Peyer's patch (tissue), 4 donors: Measurements from ENCODE around the gene MLXIP. TPM values are rescaled to one million over a fixed set of nuclear protein-coding genes. Genes with fewer than 3 reads are reported as not detected.

ENCODE experiments used
- DNase-seq, 3 donors: peaks; one replicate each; pipeline ENCODE4 v3.0.0-alpha.2; 2017 to 2019
- H3K27ac ChIP-seq, 4 donors: fragments of 200-600 bp; sonication (generic); one replicate each; pipeline ENCODE4 v1.5.1; 2016 to 2019
- H3K27me3 ChIP-seq, 2 donors: fragments of 200-600 bp; sonication (generic); one replicate each; pipeline ENCODE4 v1.5.1; 2019
- H3K36me3 ChIP-seq, 3 donors: fragments of 200-600 bp; sonication (generic); one replicate each; pipeline ENCODE4 v1.5.1; 2016 to 2019
- H3K4me1 ChIP-seq, 4 donors: fragments of 200-600 bp; sonication (generic); one replicate each; pipeline ENCODE4 v1.5.1; 2016 to 2019
- H3K4me3 ChIP-seq, 4 donors: fragments of 200-600 bp; sonication (generic); 1 replicate in 3 of 4; 2 replicates in 1 of 4; pipeline ENCODE4 v1.5.1; 2016 to 2019; ENCODE audit warnings: mild to moderate bottlenecking in 1 of 4
- H3K9me3 ChIP-seq, 4 donors: fragments of 200-600 bp; sonication (generic); one replicate each; pipeline ENCODE4 v1.5.1; 2016 to 2019; ENCODE audit warnings: mild to moderate bottlenecking in 1 of 4
- POLR2A ChIP-seq, 2 donors: fragments of 450-650 bp; IDR thresholded peaks; one replicate each; pipeline ENCODE4 v1.5.1; 2017; ENCODE audit warnings: antibody characterized with exemption in 2 of 2, mild to moderate bottlenecking in 2 of 2, moderate library complexity in 2 of 2
- total RNA-seq, 4 donors: library from RNA; depleted of rRNA; stranded (reverse); fragments of >200 nt; gene quantifications; one replicate each; pipeline ENCODE4 v1.1.0, GENCODE V29; 2016
- TF ChIP-seq, protein P1 (sequence below), 6 experiments: fragments of 450-650 bp in 4 of 6; fragments of 200-600 bp in 2 of 6; sonication (generic) in 1 of 6; IDR thresholded peaks; one replicate each; pipeline ENCODE4 v1.5.1; 2017 to 2019; ENCODE audit warnings: antibody characterized with exemption in 6 of 6, mild to moderate bottlenecking in 3 of 6, moderate library complexity in 1 of 6

Gene MLXIP
- total RNA-seq, 4 donors from 2014 or later = 41.5 to 157 (median 98.3) TPM

DNA sequence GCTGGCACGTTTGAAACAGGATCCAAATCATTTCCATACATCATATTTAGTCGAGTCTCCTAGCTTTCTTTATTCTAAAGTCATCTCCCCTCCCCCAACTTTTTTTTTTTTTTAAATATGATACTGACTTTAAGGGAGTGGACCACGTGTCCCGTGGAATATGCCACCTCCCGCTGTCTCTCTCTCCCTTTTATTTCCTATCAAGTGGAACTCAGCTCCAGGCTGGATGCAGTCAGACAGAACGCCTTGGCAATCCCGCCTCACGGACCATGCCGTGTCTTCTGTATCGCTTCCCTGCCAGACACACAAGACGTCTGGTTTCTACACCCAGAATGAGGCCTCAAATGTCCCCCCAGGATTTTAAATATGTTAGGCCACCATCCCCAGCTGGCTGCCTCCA is 35.6 kb upstream of the MLXIP start:
- Histone ChIP-seq H3K4me1 (peaks cover 0 to 16% (median 0%) of the 10 kb centered on the region in 4 donors), H3K27me3 (no peaks in the 10 kb centered on the region), H3K9me3 (no peaks in the 10 kb centered on the region), H3K4me3 (no peak overlapping the region), H3K36me3 (peaks cover 0 to 9% (median 0%) of the 10 kb centered on the region in 3 donors), H3K27ac (no peak overlapping the region)
- no peak for DNase-seq
- TF ChIP-seq, protein P1, sequence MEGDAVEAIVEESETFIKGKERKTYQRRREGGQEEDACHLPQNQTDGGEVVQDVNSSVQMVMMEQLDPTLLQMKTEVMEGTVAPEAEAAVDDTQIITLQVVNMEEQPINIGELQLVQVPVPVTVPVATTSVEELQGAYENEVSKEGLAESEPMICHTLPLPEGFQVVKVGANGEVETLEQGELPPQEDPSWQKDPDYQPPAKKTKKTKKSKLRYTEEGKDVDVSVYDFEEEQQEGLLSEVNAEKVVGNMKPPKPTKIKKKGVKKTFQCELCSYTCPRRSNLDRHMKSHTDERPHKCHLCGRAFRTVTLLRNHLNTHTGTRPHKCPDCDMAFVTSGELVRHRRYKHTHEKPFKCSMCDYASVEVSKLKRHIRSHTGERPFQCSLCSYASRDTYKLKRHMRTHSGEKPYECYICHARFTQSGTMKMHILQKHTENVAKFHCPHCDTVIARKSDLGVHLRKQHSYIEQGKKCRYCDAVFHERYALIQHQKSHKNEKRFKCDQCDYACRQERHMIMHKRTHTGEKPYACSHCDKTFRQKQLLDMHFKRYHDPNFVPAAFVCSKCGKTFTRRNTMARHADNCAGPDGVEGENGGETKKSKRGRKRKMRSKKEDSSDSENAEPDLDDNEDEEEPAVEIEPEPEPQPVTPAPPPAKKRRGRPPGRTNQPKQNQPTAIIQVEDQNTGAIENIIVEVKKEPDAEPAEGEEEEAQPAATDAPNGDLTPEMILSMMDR (IDR thresholded peaks at IDR 0.05) = no peak
- TF ChIP-seq POLR2A (IDR thresholded peaks at IDR 0.05) = no peak

DNA sequence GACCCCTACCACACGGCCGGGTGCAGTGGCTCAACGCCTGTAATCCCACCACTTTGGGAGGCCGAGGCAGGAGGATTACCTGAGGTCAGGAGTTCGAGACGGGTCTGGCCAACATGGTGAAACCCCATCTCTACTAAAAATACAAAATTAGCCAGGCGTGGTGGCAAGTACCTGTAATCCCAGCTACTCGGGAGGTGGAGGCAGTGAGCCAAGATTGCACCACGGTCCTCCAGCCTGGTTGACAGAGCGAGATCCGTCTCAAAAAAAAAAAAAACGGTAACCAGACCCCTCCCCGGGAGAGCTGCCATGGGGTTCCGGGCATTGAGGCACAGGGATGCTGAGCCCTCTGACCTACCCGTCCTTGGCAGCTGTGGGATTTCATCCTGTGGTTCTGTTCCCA is 35.1 kb upstream of the MLXIP start:
- no peak for DNase-seq
- Histone ChIP-seq H3K27ac (no peak overlapping the region), H3K4me3 (no peak overlapping the region), H3K4me1 (peaks cover 0 to 16% (median 0%) of the 10 kb centered on the region in 4 donors), H3K36me3 (peaks cover 0 to 9% (median 0%) of the 10 kb centered on the region in 3 donors), H3K27me3 (no peaks in the 10 kb centered on the region), H3K9me3 (no peaks in the 10 kb centered on the region)
- TF ChIP-seq, protein P1 (IDR thresholded peaks at IDR 0.05) = no peak
- no peak for TF ChIP-seq POLR2A (IDR thresholded peaks at IDR 0.05)

DNA sequence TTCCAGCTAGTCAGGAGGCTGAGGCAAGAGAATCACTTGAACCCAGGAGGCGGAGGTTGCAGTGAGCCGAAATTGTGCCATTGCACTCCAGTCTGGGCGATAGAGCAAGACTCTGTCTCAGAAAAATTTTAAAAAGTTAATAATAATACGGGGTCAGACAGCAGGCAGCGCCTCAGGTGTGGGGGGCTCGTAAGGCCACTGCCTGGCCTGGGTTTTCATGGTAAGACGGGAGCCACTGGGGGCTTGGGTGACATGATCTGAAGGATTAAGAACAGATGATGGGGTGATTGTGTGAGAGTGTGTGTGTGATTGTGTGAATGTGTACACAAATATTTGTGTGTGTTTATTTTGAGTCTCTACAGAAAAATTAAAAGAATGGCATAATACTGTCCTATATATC is 33.3 kb upstream of the MLXIP start:
- no peak overlapping the region for H3K27ac ChIP-seq
- H3K36me3 ChIP-seq = peaks cover 0 to 9% (median 0%) of the 10 kb centered on the region in 3 donors
- no peaks in the 10 kb centered on the region for H3K27me3 ChIP-seq
- peaks cover 0 to 13% (median 0%) of the 10 kb centered on the region in 4 donors for H3K4me1 ChIP-seq
- no peaks in the 10 kb centered on the region for H3K9me3 ChIP-seq
- no peak overlapping the region for H3K4me3 ChIP-seq
- TF ChIP-seq, protein P1 (IDR thresholded peaks at IDR 0.05) = no peak
- no peak for TF ChIP-seq POLR2A (IDR thresholded peaks at IDR 0.05)
- no peak for DNase-seq

DNA sequence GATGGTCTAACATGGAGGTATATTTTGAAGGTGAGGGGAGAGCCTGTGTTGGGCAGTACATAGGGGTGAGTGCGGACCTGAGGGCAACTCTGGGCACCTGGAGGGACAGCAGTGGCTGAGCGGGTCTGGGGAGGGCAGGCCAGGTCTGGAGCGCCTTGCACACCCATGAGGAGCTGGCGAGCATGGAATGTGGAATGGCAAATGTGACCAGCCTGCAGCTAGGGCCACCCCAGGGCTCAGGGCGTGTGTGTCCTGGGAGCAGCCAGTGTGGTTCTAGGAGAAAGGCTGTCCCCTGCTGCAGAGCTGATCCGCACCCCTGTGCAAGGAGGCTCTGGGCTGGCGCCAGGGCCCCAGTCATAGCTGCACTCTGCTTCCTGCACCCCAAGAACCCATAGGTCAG is 32.4 kb upstream of the MLXIP start:
- no peak for DNase-seq
- Histone ChIP-seq H3K4me1 (peaks cover 0 to 8% (median 0%) of the 10 kb centered on the region in 4 donors), H3K36me3 (peaks cover 0 to 9% (median 0%) of the 10 kb centered on the region in 3 donors), H3K9me3 (no peaks in the 10 kb centered on the region), H3K27ac (no peak overlapping the region), H3K4me3 (no peak overlapping the region), H3K27me3 (no peaks in the 10 kb centered on the region)
- TF ChIP-seq, protein P1 (IDR thresholded peaks at IDR 0.05) = no peak
- TF ChIP-seq POLR2A (IDR thresholded peaks at IDR 0.05) = no peak

DNA sequence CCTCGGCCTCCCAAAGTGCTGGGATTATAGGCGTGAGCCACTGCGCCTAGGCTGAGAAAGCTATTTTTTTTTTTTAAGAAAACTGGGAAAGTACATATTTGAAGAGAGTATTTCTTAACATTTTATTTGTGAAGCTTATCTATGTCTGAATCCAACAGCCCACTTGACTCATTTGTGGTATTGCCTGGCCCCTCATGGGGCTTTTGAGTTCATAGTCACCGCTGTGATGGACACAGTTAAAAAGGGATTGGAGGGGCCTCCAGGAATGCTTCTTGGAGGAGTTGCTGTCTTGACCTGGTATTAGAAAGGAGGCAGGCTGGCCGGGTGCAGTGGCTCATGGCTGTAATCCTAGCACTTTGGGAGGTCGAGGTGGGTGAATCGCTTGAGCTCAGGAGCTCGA is 30.4 kb upstream of the MLXIP start:
- Histone ChIP-seq H3K4me3 (no peak overlapping the region), H3K36me3 (peaks cover 0 to 9% (median 0%) of the 10 kb centered on the region in 3 donors), H3K4me1 (peaks cover 0 to 8% (median 0%) of the 10 kb centered on the region in 4 donors), H3K27ac (no peak overlapping the region), H3K9me3 (no peaks in the 10 kb centered on the region), H3K27me3 (no peaks in the 10 kb centered on the region)
- TF ChIP-seq, protein P1 (IDR thresholded peaks at IDR 0.05) = no peak
- TF ChIP-seq POLR2A (IDR thresholded peaks at IDR 0.05) = no peak
- DNase-seq = no peak

DNA sequence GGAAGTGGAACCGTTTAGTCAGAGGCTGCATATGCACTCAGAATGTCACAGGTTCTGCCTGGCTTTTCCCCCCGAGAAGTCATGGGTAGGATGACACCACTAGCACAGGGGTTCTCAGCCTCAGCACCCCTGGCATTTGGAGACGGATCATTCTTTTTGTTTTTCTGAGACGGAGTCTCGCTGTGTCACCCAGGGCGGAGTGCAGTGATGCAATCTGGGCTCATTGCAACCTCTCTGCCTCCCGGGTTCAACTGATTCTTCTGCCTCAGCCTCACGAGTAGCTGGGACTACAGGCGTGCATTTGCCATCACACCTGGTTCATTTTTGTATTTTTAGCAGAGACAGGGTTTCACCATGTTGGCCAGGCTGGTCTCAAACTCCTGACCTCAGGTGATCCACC is 28.7 kb upstream of the MLXIP start:
- Histone ChIP-seq H3K36me3 (peaks cover 0 to 3% (median 0%) of the 10 kb centered on the region in 3 donors), H3K27ac (no peak overlapping the region), H3K27me3 (no peaks in the 10 kb centered on the region), H3K4me1 (peaks cover 0 to 15% (median 1%) of the 10 kb centered on the region in 4 donors), H3K4me3 (no peak overlapping the region), H3K9me3 (no peaks in the 10 kb centered on the region)
- TF ChIP-seq, protein P1 (IDR thresholded peaks at IDR 0.05) = no peak
- TF ChIP-seq POLR2A (IDR thresholded peaks at IDR 0.05) = no peak
- no peak for DNase-seq
